Endothelial cell of umbilical vein (primary cell): ENCODE data around the gene HDAC4. TPM values are rescaled to one million over a fixed set of nuclear protein-coding genes. Genes with fewer than 3 reads are reported as not detected.

Source experiments
- BruUV-seq: library from RNA; stranded (reverse); fragments of 400-500 nt; replicated peaks from 2 replicates; lab custom pipeline; 2021; lab: Mats Ljungman, UMichigan
- CTCF ChIA-PET: fragments of 300-600, 350-600 bp; sonication (Branson Sonifier 250); formaldehyde crosslinking; loops from one replicate; lab custom pipeline; 2021; ENCODE audit warnings: antibody characterized with exemption, inconsistent platforms; lab: Charles Lee
- POLR2A ChIA-PET: fragments of 300-600, 350-600 bp; sonication (Branson Sonifier 250); formaldehyde crosslinking; loops from one replicate; lab custom pipeline; 2021; ENCODE audit warnings: antibody characterized with exemption, inconsistent platforms; lab: Charles Lee
- DNase-seq: peaks from one replicate; pipeline ENCODE4 v3.0.0-alpha.2; 2011; ENCODE audit warnings: low read depth, low spot score
- FAIRE-seq: peaks from 2 replicates; lab custom pipeline; 2011; peaks lifted over from hg19 to GRCh38; lab: Jason Lieb, UNC
- H2AFZ ChIP-seq: 2 replicates; pipeline ENCODE4 v1.6.0; 2012; ENCODE audit warnings: low read depth, low read length, control low read depth, inconsistent platforms
- H3K27ac ChIP-seq: 2 replicates; pipeline ENCODE4 v1.5.1; 2011; ENCODE audit warnings: low read depth, mild to moderate bottlenecking, control low read depth, low read length, moderate library complexity; ENCODE audit not compliant: insufficient read depth
- H3K27me3 ChIP-seq, 2 experiments: 2 replicates each; pipeline versions ENCODE4 v1.6.0 to v1.6.1; 2011; ENCODE audit warnings: low read length in 2 of 2, mixed read lengths in 1 of 2; ENCODE audit not compliant: control insufficient read depth in 2 of 2, insufficient read depth in 2 of 2
- H3K36me3 ChIP-seq, 2 experiments: 2 replicates in 1 of 2; 3 replicates in 1 of 2; pipeline ENCODE4 v1.5.1; 2011; ENCODE audit warnings: low read length in 2 of 2, mild to moderate bottlenecking in 1 of 2, moderate library complexity in 1 of 2; ENCODE audit not compliant: control insufficient read depth in 2 of 2, insufficient read depth in 2 of 2; ENCODE audit errors: extremely low read depth in 1 of 2
- H3K4me1 ChIP-seq: 3 replicates; pipeline ENCODE4 v1.5.1; 2011; ENCODE audit warnings: mild to moderate bottlenecking, low read length; ENCODE audit not compliant: control insufficient read depth, insufficient read depth; ENCODE audit errors: extremely low read depth
- H3K4me2 ChIP-seq: 2 replicates; pipeline ENCODE4 v1.6.1; 2011; ENCODE audit warnings: low read length, control low read depth, mixed read lengths; ENCODE audit not compliant: insufficient read depth
- H3K4me3 ChIP-seq, 3 experiments: fragments of 200-600 bp in 1 of 3; sonication (generic), shearing (Covaris generic) in 1 of 3; replicated peaks in 1 of 3; 2 replicates each; pipeline ENCODE4 v1.5.1; 2011 to 2016; ENCODE audit warnings: control low read depth in 3 of 3, low read length in 3 of 3, mild to moderate bottlenecking in 2 of 3, inconsistent platforms in 1 of 3, low read depth in 1 of 3, moderate library complexity in 1 of 3; ENCODE audit not compliant: insufficient read depth in 1 of 3
- H3K79me2 ChIP-seq: 2 replicates; pipeline ENCODE4 v1.6.0; 2012; ENCODE audit warnings: low read length, inconsistent platforms; ENCODE audit not compliant: control insufficient read depth, insufficient read depth
- H3K9ac ChIP-seq: replicated peaks from 2 replicates; pipeline ENCODE3; 2011; ENCODE audit warnings: low read length, control low read depth; ENCODE audit not compliant: insufficient read depth; ENCODE audit errors: extremely low read depth
- H3K9me1 ChIP-seq: replicated peaks from 3 replicates; pipeline ENCODE4 v1.6.0; 2011; ENCODE audit warnings: mild to moderate bottlenecking, low read length; ENCODE audit not compliant: control insufficient read depth, insufficient read depth; ENCODE audit errors: extremely low read depth
- H3K9me3 ChIP-seq: replicated peaks from 2 replicates; pipeline ENCODE4 v1.5.1; 2012; ENCODE audit warnings: low read length, inconsistent platforms; ENCODE audit not compliant: control insufficient read depth, insufficient read depth
- H4K20me1 ChIP-seq: replicated peaks from 2 replicates; pipeline ENCODE3; 2011; ENCODE audit warnings: mild to moderate bottlenecking, low read length; ENCODE audit not compliant: control insufficient read depth, insufficient read depth; ENCODE audit errors: extremely low read depth
- CTCF ChIP-seq, 2 donors: IDR thresholded peaks; 1 replicate in 1 of 2; 2 replicates in 1 of 2; pipeline ENCODE4 v1.5.1; 2011; ENCODE audit warnings: low read length in 2 of 2, mild to moderate bottlenecking in 2 of 2, moderate library complexity in 2 of 2, control low read depth in 1 of 2, inconsistent platforms in 1 of 2, low read depth in 1 of 2; ENCODE audit not compliant: insufficient read depth in 1 of 2; ENCODE audit errors: extremely low read depth in 1 of 2
- EZH2 ChIP-seq: IDR thresholded peaks from 2 replicates; pipeline ENCODE4 v1.6.1; 2012; ENCODE audit warnings: borderline replicate concordance, low read depth, mild to moderate bottlenecking, moderate library complexity, low read length, inconsistent platforms; ENCODE audit not compliant: severe bottlenecking
- FOS ChIP-seq: IDR thresholded peaks from 2 replicates; pipeline ENCODE4 v1.6.1; 2011; ENCODE audit warnings: mild to moderate bottlenecking, low read length, moderate library complexity, borderline replicate concordance; ENCODE audit not compliant: insufficient read depth
- GATA2 ChIP-seq: IDR thresholded peaks from 2 replicates; pipeline ENCODE4 v1.7.0; 2011; ENCODE audit warnings: low read depth, mild to moderate bottlenecking, moderate library complexity, mixed read lengths, low read length; ENCODE audit not compliant: insufficient read length, insufficient read depth
- JUN ChIP-seq: IDR thresholded peaks from 2 replicates; pipeline ENCODE4 v1.6.1; 2011; ENCODE audit warnings: borderline replicate concordance, low read depth; ENCODE audit not compliant: insufficient read length, insufficient read depth
- MYC ChIP-seq: IDR thresholded peaks from one replicate; pipeline ENCODE4 v1.6.1; 2011; ENCODE audit warnings: mild to moderate bottlenecking, low read depth, low read length
- POLR2A ChIP-seq: IDR thresholded peaks from 2 replicates; pipeline ENCODE4 v1.6.1; 2012; ENCODE audit warnings: low read depth, mild to moderate bottlenecking, control low read depth, low read length
- POLR2AphosphoS5 ChIP-seq: IDR thresholded peaks from 2 replicates; pipeline ENCODE4 v1.6.1; 2012; ENCODE audit warnings: low read depth, mild to moderate bottlenecking, control low read depth, low read length, moderate library complexity; ENCODE audit not compliant: insufficient read depth
- dilution Hi-C: fragments of 300-500 bp; cut with MboI; formaldehyde crosslinking; loops from one replicate; pipeline ENCODE4 v1.15.0; 2019; ENCODE audit warnings: low sequenced_read_pairs; ENCODE audit not compliant: extremely low pct_ligation_motif_present
- intact Hi-C: fragments of 100-400 bp; cut with micrococcal nuclease; formaldehyde crosslinking; loops from one replicate; pipeline ENCODE4 v1.10.0; 2022
- polyA plus RNA-seq, 4 experiments: library from polyadenylated mRNA; depleted of rRNA in 3 of 4; stranded (reverse) in 3 of 4; unstranded in 1 of 4; fragments of >200 nt; gene quantifications; 2 replicates each; pipeline versions ENCODE4 v1.2.1 to v1.2.3, GENCODE V29; 2011 to 2012; ENCODE audit warnings: missing spikeins in 1 of 4
- total RNA-seq: library from RNA; stranded (reverse); gene quantifications from 2 replicates; pipeline ENCODE4 v1.2.3, GENCODE V29; 2021
- TF ChIP-seq, protein P1 (sequence below): IDR thresholded peaks from 2 replicates; pipeline ENCODE4 v1.6.1; 2011; ENCODE audit not compliant: insufficient read depth, insufficient read length

Gene HDAC4
- total and polyA plus RNA-seq, 2 donors (not counting 3 experiments of a cell fraction or from before 2014, with no cell fraction given): 13.4 to 33.0 TPM

DNA sequence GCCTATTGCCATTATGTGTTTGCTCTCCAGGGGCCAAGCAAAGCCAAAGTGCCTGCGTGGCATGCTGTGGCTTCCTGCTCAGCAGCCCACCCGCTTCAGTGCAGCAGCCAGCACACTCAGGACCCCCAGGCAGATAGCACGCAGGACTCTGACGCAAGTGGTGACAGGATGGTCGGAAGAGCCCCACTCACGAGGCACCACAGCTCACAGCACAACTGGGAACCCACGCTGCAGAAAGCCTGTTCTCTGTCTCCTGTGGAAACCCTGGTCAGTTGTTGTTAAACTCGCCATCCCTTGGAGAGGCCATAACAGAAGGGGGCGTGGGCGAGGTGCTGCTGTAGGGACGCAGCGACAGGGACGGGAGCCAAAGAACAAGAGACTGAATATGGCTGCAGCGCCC lies 76.4 kb downstream of the HDAC4 start:
- BruUV-seq: no TSS peak
- Histone ChIP-seq H2AFZ (no peak overlapping the region), H3K27ac (no peak overlapping the region), H3K9me3 (no peaks in the 10 kb centered on the region), H3K4me3 (no peak overlapping the region), H3K4me2 (no peak overlapping the region), H3K79me2 (peaks cover 10% of the 10 kb centered on the region), H4K20me1 (no peaks in the 10 kb centered on the region), H3K9me1 (no peaks in the 10 kb centered on the region), H3K27me3 (no peaks in the 10 kb centered on the region), H3K9ac (no peak overlapping the region), H3K4me1 (peaks cover 23% of the 10 kb centered on the region), H3K36me3 (no peaks in the 10 kb centered on the region)
- DNase-seq (no peak), FAIRE-seq (no peak)
- intact Hi-C loops: no loop called here
- ChIA-PET POLR2A (no interaction called here), CTCF (no interaction called here)
- dilution Hi-C loops: no loop called here
- TF ChIP-seq MYC (no peak), GATA2 (no peak), POLR2AphosphoS5 (no peak), EZH2 (no peak), POLR2A (no peak), CTCF (IDR thresholded peaks at IDR 0.05; ENCODE audit: extremely low read depth in 1 of 2, insufficient read depth in 1 of 2, low read depth in 1 of 2, low read length in 2 of 2) (no peak), JUN (no peak), FOS (no peak)
- TF ChIP-seq, protein P1, sequence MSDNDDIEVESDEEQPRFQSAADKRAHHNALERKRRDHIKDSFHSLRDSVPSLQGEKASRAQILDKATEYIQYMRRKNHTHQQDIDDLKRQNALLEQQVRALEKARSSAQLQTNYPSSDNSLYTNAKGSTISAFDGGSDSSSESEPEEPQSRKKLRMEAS: no peak
